GM12873 (cell line): ENCODE results near the gene PPM1J.

Source experiments
- TF ChIP-seq, protein P1 (sequence below): IDR thresholded peaks from 2 replicates; pipeline ENCODE4 v1.5.1; 2012; ENCODE audit warnings: low read depth, mild to moderate bottlenecking, moderate library complexity, low read length, control low read depth; ENCODE audit not compliant: insufficient read depth; ENCODE audit errors: missing control alignments

Gene PPM1J

DNA sequence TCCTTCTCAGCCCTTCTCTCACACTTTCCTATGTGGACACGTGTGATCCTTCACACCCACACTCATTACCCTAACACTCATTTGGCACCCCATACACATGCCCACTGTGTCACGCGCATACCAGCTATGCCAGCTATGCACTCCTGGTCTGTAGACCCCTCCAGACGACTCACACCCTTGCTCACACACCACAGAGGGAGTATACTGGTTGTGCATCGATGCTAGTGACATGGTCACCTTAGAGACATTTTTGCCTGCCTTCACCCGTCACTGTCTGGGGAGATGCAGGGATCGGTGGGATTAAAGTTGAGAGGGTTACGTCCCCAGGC is 8.3 kb upstream of the PPM1J start:
- TF ChIP-seq, protein P1, sequence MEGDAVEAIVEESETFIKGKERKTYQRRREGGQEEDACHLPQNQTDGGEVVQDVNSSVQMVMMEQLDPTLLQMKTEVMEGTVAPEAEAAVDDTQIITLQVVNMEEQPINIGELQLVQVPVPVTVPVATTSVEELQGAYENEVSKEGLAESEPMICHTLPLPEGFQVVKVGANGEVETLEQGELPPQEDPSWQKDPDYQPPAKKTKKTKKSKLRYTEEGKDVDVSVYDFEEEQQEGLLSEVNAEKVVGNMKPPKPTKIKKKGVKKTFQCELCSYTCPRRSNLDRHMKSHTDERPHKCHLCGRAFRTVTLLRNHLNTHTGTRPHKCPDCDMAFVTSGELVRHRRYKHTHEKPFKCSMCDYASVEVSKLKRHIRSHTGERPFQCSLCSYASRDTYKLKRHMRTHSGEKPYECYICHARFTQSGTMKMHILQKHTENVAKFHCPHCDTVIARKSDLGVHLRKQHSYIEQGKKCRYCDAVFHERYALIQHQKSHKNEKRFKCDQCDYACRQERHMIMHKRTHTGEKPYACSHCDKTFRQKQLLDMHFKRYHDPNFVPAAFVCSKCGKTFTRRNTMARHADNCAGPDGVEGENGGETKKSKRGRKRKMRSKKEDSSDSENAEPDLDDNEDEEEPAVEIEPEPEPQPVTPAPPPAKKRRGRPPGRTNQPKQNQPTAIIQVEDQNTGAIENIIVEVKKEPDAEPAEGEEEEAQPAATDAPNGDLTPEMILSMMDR, result no peak

DNA sequence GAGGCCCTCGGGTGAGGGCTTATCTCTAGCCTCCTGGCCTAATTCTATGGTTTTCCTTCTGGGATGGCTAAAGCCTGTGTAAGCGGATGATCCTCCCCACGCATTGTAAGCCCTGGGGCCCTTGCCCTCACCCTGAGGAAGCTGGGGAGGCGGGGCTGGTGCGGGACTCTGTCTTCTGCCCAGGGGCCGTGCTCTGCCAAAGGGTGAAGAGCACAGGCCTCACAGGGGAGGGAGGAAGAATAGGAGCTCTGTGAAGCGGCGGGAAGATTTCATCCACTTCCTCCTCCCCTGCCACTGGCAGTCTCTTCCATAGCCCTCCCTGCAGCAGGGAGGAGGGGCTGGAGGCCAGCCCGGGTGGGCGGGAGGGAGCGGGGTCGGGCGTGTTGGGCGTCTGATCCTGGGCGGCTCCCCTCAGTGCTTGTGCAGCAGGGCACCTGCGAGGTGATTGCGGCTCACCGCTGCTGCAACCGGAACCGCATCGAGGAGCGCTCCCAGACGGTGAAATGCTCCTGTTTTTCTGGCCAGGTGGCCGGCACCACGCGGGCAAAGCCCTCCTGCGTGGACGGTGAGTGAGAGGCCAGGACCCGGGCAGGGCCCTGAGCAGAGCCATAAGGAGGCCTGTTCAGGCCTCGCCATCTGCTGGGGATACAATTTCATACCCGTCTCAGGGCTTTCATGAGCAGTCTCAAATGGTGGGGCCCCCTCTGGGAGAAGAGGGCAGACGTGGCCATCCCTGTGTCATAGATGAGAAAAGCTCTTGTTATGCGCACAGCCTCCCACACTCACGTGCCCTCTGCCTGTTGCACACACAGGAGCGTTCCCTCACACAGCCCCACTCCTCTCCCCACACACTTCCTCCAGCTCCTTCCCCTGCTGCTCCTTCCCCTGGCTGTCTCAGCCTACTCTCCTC is 7.7 kb upstream of the PPM1J start:
- TF ChIP-seq, protein P1, result peak; percentile 5

DNA sequence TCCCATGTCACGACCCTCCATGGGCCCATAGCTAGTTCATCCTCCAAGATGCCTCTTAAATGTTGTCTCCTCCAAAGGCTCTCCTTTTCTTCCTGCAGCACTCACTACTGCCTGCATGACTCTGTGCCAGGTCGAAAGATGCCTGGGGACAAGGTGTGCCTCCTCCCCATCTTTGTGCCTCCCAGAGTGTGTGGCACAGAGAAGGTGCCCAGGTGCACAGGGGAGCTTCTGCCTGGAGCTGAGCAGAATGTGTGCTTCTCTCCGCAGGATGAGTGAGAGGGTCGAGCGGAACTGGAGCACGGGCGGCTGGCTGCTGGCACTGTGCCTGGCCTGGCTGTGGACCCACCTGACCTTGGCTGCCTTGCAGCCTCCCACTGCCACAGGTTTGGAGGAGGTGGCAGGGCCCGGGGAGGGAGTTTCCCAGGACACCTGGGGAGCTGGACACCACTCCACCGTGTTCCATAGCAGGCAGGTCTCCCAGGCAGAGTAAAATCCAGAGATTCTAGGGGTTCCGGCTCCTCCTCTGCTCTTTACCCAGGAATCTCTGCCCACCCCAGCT is 6.9 kb upstream of the PPM1J start:
- TF ChIP-seq, protein P1, result no peak

DNA sequence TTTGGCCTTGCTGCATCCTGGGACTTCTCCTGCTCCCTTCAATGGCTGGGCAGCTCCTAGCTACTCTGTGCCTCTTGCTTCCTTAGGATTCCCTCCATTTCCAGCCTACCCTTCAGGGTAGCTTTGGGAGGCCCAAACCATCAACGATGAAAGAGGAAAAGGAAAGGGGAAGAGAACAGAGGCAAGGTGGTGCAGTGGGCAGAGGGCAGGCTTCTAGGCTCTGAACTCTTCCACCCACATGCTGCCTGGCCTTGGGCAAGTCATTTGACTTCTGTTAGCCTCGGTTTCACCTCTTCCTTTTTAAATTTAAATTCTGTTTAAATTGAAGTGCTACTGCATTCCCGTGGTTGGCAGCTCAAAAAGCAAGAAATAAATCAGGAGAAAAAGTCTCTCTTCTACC is 5.7 kb upstream of the PPM1J start:
- TF ChIP-seq, protein P1, result no peak

DNA sequence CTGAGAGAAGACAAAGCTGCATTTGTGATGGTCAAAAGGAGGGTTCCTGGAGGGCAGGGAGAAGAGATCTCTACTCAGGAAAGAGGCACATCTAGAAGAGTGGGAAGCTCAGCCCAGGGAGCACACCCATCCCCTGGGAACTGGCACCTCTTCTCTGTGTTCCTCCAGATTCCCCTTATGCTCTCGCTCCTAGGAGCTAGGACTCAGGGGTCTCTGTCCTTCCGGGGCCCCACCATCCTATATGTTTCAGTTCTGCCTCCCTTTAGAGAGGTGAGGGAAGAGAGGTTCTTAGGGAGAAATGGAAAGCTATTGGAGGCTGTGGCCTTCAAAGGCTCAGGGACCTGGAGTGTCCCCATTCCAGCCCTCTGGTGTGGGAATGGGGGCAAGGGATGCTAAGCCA is 4.6 kb upstream of the PPM1J start:
- TF ChIP-seq, protein P1, result no peak

DNA sequence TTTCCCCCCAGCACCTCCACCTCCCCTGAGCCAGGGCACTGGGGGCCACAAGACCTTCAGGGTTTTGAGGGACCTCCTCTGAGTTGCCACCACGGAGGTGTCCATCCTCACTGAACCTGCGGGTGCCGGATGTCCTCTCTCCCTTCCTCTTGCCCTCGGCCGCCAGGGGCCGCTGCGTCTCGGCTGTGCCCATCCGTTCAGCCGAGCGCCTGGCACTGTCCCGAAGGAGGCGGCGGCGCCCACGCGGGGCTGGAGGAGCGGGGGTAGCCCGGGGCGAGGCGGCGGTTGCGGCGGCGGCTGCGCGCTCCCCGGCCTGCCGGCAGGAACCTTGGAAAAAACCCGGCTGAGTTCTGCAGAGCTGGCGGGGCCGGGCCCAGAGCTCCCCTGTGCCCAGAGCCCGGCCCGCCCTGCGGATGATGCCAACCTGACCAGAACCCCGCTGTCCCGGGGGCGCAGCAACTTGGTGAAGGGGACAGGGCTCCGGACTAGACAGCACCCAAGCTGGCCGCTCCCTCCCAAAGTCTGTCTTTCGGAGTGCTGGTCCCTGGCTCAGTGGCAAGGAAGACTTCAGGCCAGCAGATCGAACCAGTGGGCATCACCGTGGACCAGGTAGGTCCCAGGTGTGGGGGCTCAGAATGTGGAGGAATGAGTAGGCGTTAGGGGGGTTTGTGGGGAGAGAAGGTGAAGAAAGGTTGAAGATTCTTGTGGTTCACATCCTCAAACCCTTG is 3.7 kb upstream of the PPM1J start:
- TF ChIP-seq, protein P1, result peak; percentile 90

DNA sequence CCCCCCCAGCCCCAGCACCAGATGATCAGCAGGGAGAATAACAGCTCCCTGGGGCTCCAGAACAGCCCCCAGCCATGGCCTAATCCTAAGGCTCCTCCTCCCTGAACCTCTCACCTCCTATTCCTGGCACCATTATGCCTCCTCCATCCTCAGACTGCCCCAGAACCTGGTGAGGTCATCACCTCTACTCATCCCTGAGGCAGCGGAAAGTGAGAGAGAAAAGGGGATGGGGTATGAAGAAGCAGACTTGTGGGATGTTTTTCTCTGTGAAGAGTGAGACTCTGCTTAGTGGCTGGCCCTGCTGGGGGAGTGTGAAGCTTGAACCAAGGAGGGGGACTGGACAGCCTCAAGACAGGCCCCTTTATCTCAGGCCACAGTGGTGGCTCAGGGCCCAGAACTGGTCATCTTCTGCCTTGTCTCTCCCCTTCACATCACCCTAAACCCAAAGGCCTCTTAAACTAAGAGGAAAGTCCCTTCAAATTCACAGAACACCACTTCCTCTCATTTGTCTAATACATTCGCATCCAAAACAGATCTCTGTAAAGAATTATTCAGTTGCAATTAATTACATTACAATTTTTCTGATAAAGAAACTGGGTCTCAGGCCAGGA is 2.2 kb upstream of the PPM1J start:
- TF ChIP-seq, protein P1, result no peak
